H1 (cell line): Measurements from ENCODE around the gene DNER. TPM values are rescaled to one million over a fixed set of nuclear protein-coding genes. Genes with fewer than 3 reads are reported as not detected.

Experiments
- ZNF274 ChIP-seq: IDR thresholded peaks from 2 replicates; pipeline ENCODE4 v1.7.0; 2012; ENCODE audit warnings: low read length, borderline replicate concordance; ENCODE audit errors: extremely low read depth
- polyA plus RNA-seq, 7 experiments: library from polyadenylated mRNA; depleted of rRNA in 3 of 7; stranded (reverse) in 5 of 7; unstranded in 2 of 7; fragments of >200 nt in 5 of 7; fragments of 200-250 nt in 2 of 7; gene quantifications; 1 replicate in 5 of 7; 2 replicates in 1 of 7; 4 replicates in 1 of 7; pipeline versions ENCODE4 v1.2.1 to v1.2.3, GENCODE V29; 2011 to 2013; ENCODE audit warnings: missing spikeins in 2 of 7, mixed read lengths in 2 of 7
- total RNA-seq: library from RNA; stranded (reverse); fragmentation: NEBNext Ultra II Directional; extraction: Animal tissue kit (Norgen Biotek cat#: 25700); gene quantifications from 2 replicates; pipeline ENCODE4 v1.2.1, GENCODE V29; 2021

Gene DNER
- total and polyA plus RNA-seq, 2 of the 8 experiments (the other 6 are each of a cell fraction or from before 2014, with no cell fraction given), result 6.8 to 16.3 TPM

GRCh38 chr2:229575569-229576315 lies 138.6 kb downstream of the DNER start (continued):
- TF ChIP-seq ZNF274, result no peak
